SK-N-DZ (cell line): ENCODE measurements around the gene NOSIP. TPM values are rescaled to one million over a fixed set of nuclear protein-coding genes. Genes with fewer than 3 reads are reported as not detected.
"Not testable (repeated sequence)": the region's sequence is repeated elsewhere in the genome, so short reads cannot be mapped to it uniquely, and the experiment has no call there.

ENCODE experiments used
- DNase-seq: peaks from one replicate; pipeline ENCODE4 v3.0.0-alpha.2; 2015; ENCODE audit warnings: low spot score
- polyA plus RNA-seq, 2 experiments: library from polyadenylated mRNA; depleted of rRNA; stranded (reverse); fragments of >200 nt; gene quantifications; 2 replicates each; pipeline ENCODE4 v1.2.3, GENCODE V29; 2014

NOSIP gene
- 86.0 and 94.2 TPM in 2 replicates for polyA plus RNA-seq (2014; cell fraction: cytosol; rRNA removed)
- 62.2 and 63.6 TPM in 2 replicates for polyA plus RNA-seq (2014; cell fraction: nucleus; rRNA removed)

GRCh38 chr19:49580264-49581006 is at the start of gene NOSIP:
TSS of gene NOSIP (minus strand) at chr19:49580556. CDS start at chr19:49560691, 19,865 bp downstream.
- DNase-seq: peak; percentile 91

GRCh38 chr19:49629659-49630058 is 49.3 kb upstream of the NOSIP start:
- no peak for DNase-seq

GRCh38 chr19:49626226-49626625 is 45.9 kb upstream of the NOSIP start:
- no peak for DNase-seq

GRCh38 chr19:49624967-49625910 is 44.9 kb upstream of the NOSIP start:
- no peak for DNase-seq

- not testable (repeated sequence) for DNase-seq
Measured at GRCh38 chr19:49617860-49618259, 37.5 kb upstream of the NOSIP start.

GRCh38 chr19:49616945-49617344 is 36.6 kb upstream of the NOSIP start:
- no peak for DNase-seq

- no peak for DNase-seq
Measured at GRCh38 chr19:49616532-49616931, 36.2 kb upstream of the NOSIP start.

GRCh38 chr19:49615861-49616260 is 35.5 kb upstream of the NOSIP start:
- no peak for DNase-seq

- DNase-seq: no peak
Measured at GRCh38 chr19:49614096-49614833, 33.9 kb upstream of the NOSIP start.

- DNase-seq: no peak
Measured at GRCh38 chr19:49613374-49613773, 33.0 kb upstream of the NOSIP start.

GRCh38 chr19:49609499-49610092 is 29.2 kb upstream of the NOSIP start:
- no peak for DNase-seq

GRCh38 chr19:49605605-49606004 is 25.2 kb upstream of the NOSIP start:
- no peak for DNase-seq

- no peak for DNase-seq
Measured at GRCh38 chr19:49602806-49603205, 22.4 kb upstream of the NOSIP start.

- no peak for DNase-seq
Measured at GRCh38 chr19:49601482-49602038, 21.2 kb upstream of the NOSIP start.

- DNase-seq: no peak
Measured at GRCh38 chr19:49599378-49600295, 19.3 kb upstream of the NOSIP start.

GRCh38 chr19:49597703-49597974 is 17.3 kb upstream of the NOSIP start:
- DNase-seq: no peak

- DNase-seq: no peak
Measured at GRCh38 chr19:49596954-49597702, 16.8 kb upstream of the NOSIP start.

GRCh38 chr19:49596407-49596806 is 16.1 kb upstream of the NOSIP start:
- DNase-seq: no peak

GRCh38 chr19:49595819-49596404 is 15.6 kb upstream of the NOSIP start:
- DNase-seq: no peak
